ENCODE measurements around the gene GAS2L2.

Gene GAS2L2

DNA sequence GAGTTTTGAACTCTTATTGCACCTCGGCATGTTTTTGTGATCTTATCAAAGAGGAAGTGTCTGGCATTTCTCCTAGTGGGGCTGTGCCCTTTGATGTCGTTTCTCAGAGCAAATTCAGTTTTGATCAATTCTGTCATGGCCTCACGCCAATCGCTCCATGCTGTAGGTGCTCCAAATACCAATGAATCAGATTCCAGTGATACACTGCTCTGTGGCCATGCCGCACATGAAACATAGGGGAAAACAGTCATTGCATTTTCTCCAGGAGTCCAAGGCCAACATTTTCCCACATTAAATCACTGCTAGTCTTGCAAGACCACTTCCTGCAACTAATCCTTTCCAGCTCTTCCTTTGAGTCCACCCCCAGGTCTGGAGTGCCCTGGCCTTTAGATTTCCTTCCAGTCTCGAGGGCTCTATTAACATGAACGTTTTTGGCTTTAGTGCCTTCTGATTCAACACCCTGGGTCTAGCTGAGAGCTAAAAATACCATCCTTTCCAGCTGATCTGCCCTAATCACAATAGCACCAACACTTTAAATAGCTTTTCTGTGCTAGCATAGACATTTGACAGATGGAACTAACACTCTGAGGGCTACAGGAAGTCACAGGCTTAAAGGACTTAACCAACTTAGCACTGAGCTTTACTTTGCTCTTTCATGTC is 39.8 kb downstream of the GAS2L2 start:
- Histone ChIP-seq H3K36me3 (ENCODE audit: control insufficient read depth in 4 of 4, insufficient read depth in 4 of 4, low read length in 3 of 4) (peaks cover 21 to 68% (median 41%) of the 10 kb centered on the region in 4 experiments), H3K27ac (ENCODE audit: insufficient read depth in 1 of 2, low read depth in 1 of 2, low read length in 2 of 2, poor library complexity in 1 of 2, severe bottlenecking in 2 of 2) (no peak overlapping the region), H3K27me3 (replicated peaks in 2 of 5; ENCODE audit: control insufficient read depth in 4 of 5, insufficient read depth in 5 of 5, low read length in 4 of 5) (no peaks in the 10 kb centered on the region), H3K4me3 (ENCODE audit: control insufficient read depth in 1 of 7, extremely low read depth in 1 of 7, insufficient read depth in 4 of 7, low read depth in 2 of 7, low read length in 6 of 7) (no peak overlapping the region), H3K4me1 (ENCODE audit: control extremely low read depth in 1 of 4, control insufficient read depth in 4 of 4, insufficient read depth in 4 of 4, low read length in 3 of 4) (peaks cover 7 to 22% (median 14%) of the 10 kb centered on the region in 4 experiments), H3K9me3 (ENCODE audit: control extremely low read depth in 1 of 5, control insufficient read depth in 4 of 5, insufficient read depth in 2 of 5, low read depth in 1 of 5, low read length in 4 of 5) (no peaks in the 10 kb centered on the region)
- peak in 1 of 3 donors; percentile 23 for DNase-seq
- POLR2A ChIA-PET = interaction anchor here (0.6 kb wide), 1 partner anchor 128 kb away, joined by 5 read pairs; no protein-coding TSS in a partner anchor
- WGBS (ENCODE audit: insufficient coverage) = 41% methylated on average over 7 of the region's 7 CpGs
- CTCF ChIA-PET = interaction anchor here (1.0 to 1.6 kb wide), 3 partner anchors 9 to 567 kb away, joined by 3 to 5 read pairs (median 4); no protein-coding TSS in a partner anchor

DNA sequence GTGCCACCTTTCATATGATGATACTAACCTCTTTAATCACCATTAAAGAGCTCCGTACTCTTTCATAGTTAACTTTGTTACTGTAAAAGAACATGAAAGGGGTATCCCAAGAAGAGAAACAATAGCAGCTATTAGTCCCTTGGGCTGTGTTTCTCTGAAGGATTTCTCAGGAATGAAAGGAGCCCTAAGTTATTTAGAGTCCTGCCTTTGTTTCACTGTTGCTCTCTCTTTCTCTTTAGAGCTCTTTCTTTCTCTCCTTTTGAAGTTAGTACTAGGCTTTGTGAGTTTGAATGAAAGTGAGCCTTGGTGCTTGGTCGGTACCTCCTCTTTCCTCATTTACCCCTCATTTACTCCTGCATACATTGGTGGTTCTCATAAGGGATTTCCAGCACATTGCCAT is 42.1 kb downstream of the GAS2L2 start:
- H3K27me3 ChIP-seq (replicated peaks in 2 of 5; ENCODE audit: control insufficient read depth in 4 of 5, insufficient read depth in 5 of 5, low read length in 4 of 5) = no peaks in the 10 kb centered on the region
- no CpG with 5 or more reads among the region's 2 CpGs for WGBS (ENCODE audit: insufficient coverage)

DNA sequence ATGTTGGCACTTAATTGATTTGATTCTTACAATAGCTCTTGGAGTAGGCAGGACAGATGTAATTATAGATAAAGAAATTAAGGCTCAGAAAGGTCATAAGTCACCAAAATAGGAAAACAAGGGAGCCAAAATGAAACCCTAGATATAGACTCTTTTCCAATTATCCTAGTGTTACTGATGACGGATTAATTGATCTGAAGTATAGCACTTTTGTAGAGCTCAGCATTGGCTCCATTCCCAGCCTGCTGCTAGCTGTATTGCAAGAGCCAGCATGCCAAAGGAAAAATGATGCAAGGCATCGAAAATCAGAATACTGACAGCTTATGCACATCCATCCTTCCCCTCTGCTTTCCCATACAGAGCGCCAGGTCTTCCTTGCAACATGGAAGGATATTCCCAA is 43.2 kb downstream of the GAS2L2 start:
- Histone ChIP-seq H3K9me3 (ENCODE audit: control extremely low read depth in 1 of 5, control insufficient read depth in 4 of 5, insufficient read depth in 2 of 5, low read depth in 1 of 5, low read length in 4 of 5) (no peaks in the 10 kb centered on the region), H3K27ac (ENCODE audit: insufficient read depth in 1 of 2, low read depth in 1 of 2, low read length in 2 of 2, poor library complexity in 1 of 2, severe bottlenecking in 2 of 2) (no peak overlapping the region), H3K36me3 (ENCODE audit: control insufficient read depth in 4 of 4, insufficient read depth in 4 of 4, low read length in 3 of 4) (peaks cover 8 to 36% (median 22%) of the 10 kb centered on the region in 4 experiments), H3K4me3 (ENCODE audit: control insufficient read depth in 1 of 7, extremely low read depth in 1 of 7, insufficient read depth in 4 of 7, low read depth in 2 of 7, low read length in 6 of 7) (no peak overlapping the region), H3K27me3 (replicated peaks in 2 of 5; ENCODE audit: control insufficient read depth in 4 of 5, insufficient read depth in 5 of 5, low read length in 4 of 5) (no peaks in the 10 kb centered on the region), H3K4me1 (ENCODE audit: control extremely low read depth in 1 of 4, control insufficient read depth in 4 of 4, insufficient read depth in 4 of 4, low read length in 3 of 4) (peaks cover 7 to 25% (median 14%) of the 10 kb centered on the region in 4 experiments)
- CTCF ChIA-PET = interaction anchor here (1.1 to 2.2 kb wide), 3 partner anchors 14 to 55 kb away, joined by 3 to 5 read pairs (median 4); no protein-coding TSS in a partner anchor
- POLR2A ChIA-PET = no interaction called here
- WGBS (ENCODE audit: insufficient coverage) = 100% methylated on average over 2 of the region's 3 CpGs
- no peak for DNase-seq

More for the DNA sequence above, 42.1 kb downstream of the GAS2L2 start:
- H3K36me3 ChIP-seq (ENCODE audit: control insufficient read depth in 4 of 4, insufficient read depth in 4 of 4, low read length in 3 of 4) = peaks cover 8 to 47% (median 26%) of the 10 kb centered on the region in 4 experiments
- no peak overlapping the region for H3K27ac ChIP-seq (ENCODE audit: insufficient read depth in 1 of 2, low read depth in 1 of 2, low read length in 2 of 2, poor library complexity in 1 of 2, severe bottlenecking in 2 of 2)
- H3K4me3 ChIP-seq (ENCODE audit: control insufficient read depth in 1 of 7, extremely low read depth in 1 of 7, insufficient read depth in 4 of 7, low read depth in 2 of 7, low read length in 6 of 7) = no peak overlapping the region
- DNase-seq = no peak
- no peaks in the 10 kb centered on the region for H3K9me3 ChIP-seq (ENCODE audit: control extremely low read depth in 1 of 5, control insufficient read depth in 4 of 5, insufficient read depth in 2 of 5, low read depth in 1 of 5, low read length in 4 of 5)
- ChIA-PET POLR2A (no interaction called here), CTCF (interaction anchor here (0.9 to 2.2 kb wide), 3 partner anchors 15 to 97 kb away, joined by 3 to 5 read pairs (median 3); no protein-coding TSS in a partner anchor)
- peaks cover 7 to 25% (median 14%) of the 10 kb centered on the region in 4 experiments for H3K4me1 ChIP-seq (ENCODE audit: control extremely low read depth in 1 of 4, control insufficient read depth in 4 of 4, insufficient read depth in 4 of 4, low read length in 3 of 4)

DNA sequence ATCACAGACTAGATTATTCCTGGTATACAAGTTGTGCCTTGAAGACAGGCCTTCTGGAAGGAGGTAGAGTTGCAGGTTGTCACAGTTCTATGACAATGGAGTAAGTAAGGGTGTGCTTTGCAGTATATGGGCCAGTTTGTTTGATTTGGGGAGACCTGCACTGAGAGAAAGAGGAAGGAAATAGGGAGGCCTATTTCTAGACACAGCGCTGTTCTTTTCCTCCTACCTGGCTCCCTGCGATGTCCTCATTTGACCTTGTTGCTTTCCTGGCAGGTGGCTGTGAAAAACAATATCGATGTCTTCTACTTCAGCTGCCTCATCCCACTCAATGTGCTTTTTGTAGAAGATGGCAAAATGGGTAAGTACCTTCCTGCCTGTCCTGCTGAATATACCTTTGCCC is 44.1 kb downstream of the GAS2L2 start:
- peak in 2 of 3 donors; percentile 25 to 42 for DNase-seq
- CTCF ChIA-PET = interaction anchor here (1.1 to 1.7 kb wide), 4 partner anchors 16 to 96 kb away, joined by 3 to 4 read pairs (median 3); no protein-coding TSS in a partner anchor
- Histone ChIP-seq H3K36me3 (ENCODE audit: control insufficient read depth in 4 of 4, insufficient read depth in 4 of 4, low read length in 3 of 4) (peaks cover 8 to 31% (median 21%) of the 10 kb centered on the region in 4 experiments), H3K4me1 (ENCODE audit: control extremely low read depth in 1 of 4, control insufficient read depth in 4 of 4, insufficient read depth in 4 of 4, low read length in 3 of 4) (peaks cover 7 to 25% (median 14%) of the 10 kb centered on the region in 4 experiments), H3K9me3 (ENCODE audit: control extremely low read depth in 1 of 5, control insufficient read depth in 4 of 5, insufficient read depth in 2 of 5, low read depth in 1 of 5, low read length in 4 of 5) (no peaks in the 10 kb centered on the region), H3K4me3 (ENCODE audit: control insufficient read depth in 1 of 7, extremely low read depth in 1 of 7, insufficient read depth in 4 of 7, low read depth in 2 of 7, low read length in 6 of 7) (peak overlapping the region in 1 of 7 experiments; percentile 15), H3K27me3 (replicated peaks in 2 of 5; ENCODE audit: control insufficient read depth in 4 of 5, insufficient read depth in 5 of 5, low read length in 4 of 5) (no peaks in the 10 kb centered on the region), H3K27ac (ENCODE audit: insufficient read depth in 1 of 2, low read depth in 1 of 2, low read length in 2 of 2, poor library complexity in 1 of 2, severe bottlenecking in 2 of 2) (no peak overlapping the region)
- POLR2A ChIA-PET = interaction anchor here (0.6 to 0.9 kb wide), 2 partner anchors 30 to 166 kb away, joined by 3 to 10 read pairs; no protein-coding TSS in a partner anchor
- WGBS (ENCODE audit: insufficient coverage) = 0% methylated on average over 2 of the region's 3 CpGs

DNA sequence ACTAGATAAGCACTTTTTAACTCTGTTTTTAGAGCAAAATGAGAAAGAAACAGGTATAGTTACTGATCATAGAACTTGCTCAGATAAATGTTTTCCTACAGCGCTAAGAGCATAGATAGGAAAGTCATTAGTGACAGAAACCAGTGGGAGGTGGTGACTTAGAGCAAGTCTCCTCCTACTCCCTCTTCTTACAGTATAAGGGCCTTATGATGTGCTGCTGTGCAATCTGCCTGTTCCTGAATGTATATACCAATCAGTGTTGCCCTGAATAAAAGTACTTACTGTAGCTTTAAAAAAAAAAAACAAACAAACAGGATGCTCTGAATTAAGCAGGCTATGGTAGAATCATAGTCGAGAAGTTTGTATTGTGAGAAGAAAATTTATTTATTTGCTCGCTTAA is 44.9 kb downstream of the GAS2L2 start:
- H3K4me1 ChIP-seq (ENCODE audit: control extremely low read depth in 1 of 4, control insufficient read depth in 4 of 4, insufficient read depth in 4 of 4, low read length in 3 of 4) = peaks cover 7 to 22% (median 12%) of the 10 kb centered on the region in 4 experiments
- H3K9me3 ChIP-seq (ENCODE audit: control extremely low read depth in 1 of 5, control insufficient read depth in 4 of 5, insufficient read depth in 2 of 5, low read depth in 1 of 5, low read length in 4 of 5) = no peaks in the 10 kb centered on the region
- WGBS (ENCODE audit: insufficient coverage) = 100% methylated on average over 1 of the region's 3 CpGs
- H3K27ac ChIP-seq (ENCODE audit: insufficient read depth in 1 of 2, low read depth in 1 of 2, low read length in 2 of 2, poor library complexity in 1 of 2, severe bottlenecking in 2 of 2) = no peak overlapping the region
- H3K27me3 ChIP-seq (replicated peaks in 2 of 5; ENCODE audit: control insufficient read depth in 4 of 5, insufficient read depth in 5 of 5, low read length in 4 of 5) = no peaks in the 10 kb centered on the region
- peaks cover 8 to 26% (median 18%) of the 10 kb centered on the region in 4 experiments for H3K36me3 ChIP-seq (ENCODE audit: control insufficient read depth in 4 of 4, insufficient read depth in 4 of 4, low read length in 3 of 4)
- POLR2A ChIA-PET = no interaction called here
- CTCF ChIA-PET = interaction anchor here (1.2 kb wide), 2 partner anchors 39 to 95 kb away, joined by 3 read pairs; no protein-coding TSS in a partner anchor
- DNase-seq = no peak
- H3K4me3 ChIP-seq (ENCODE audit: control insufficient read depth in 1 of 7, extremely low read depth in 1 of 7, insufficient read depth in 4 of 7, low read depth in 2 of 7, low read length in 6 of 7) = no peak overlapping the region

DNA sequence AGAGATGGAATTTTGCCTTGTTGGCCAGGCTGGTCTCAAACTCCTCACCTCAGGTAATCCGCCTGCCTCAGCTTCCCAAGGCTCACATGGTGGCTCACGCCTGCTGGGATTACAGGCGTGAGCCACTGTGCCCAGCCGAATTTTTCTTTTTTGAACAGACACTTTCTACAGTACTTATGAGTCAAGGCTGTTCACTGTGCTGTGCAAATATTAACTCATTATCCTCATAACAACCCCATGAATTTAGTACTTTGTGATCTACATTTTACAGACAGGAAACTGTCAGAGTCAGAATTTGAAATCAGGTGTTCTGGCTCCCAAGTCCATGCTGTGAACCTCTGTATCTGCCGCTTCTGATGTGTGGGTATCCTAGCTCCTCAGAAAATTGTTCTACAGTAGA is 47.3 kb downstream of the GAS2L2 start:
- Histone ChIP-seq H3K4me1 (ENCODE audit: control extremely low read depth in 1 of 4, control insufficient read depth in 4 of 4, insufficient read depth in 4 of 4, low read length in 3 of 4) (peaks cover 5 to 15% (median 9%) of the 10 kb centered on the region in 4 experiments), H3K27me3 (replicated peaks in 2 of 5; ENCODE audit: control insufficient read depth in 4 of 5, insufficient read depth in 5 of 5, low read length in 4 of 5) (no peaks in the 10 kb centered on the region), H3K9me3 (ENCODE audit: control extremely low read depth in 1 of 5, control insufficient read depth in 4 of 5, insufficient read depth in 2 of 5, low read depth in 1 of 5, low read length in 4 of 5) (no peaks in the 10 kb centered on the region), H3K4me3 (ENCODE audit: control insufficient read depth in 1 of 7, extremely low read depth in 1 of 7, insufficient read depth in 4 of 7, low read depth in 2 of 7, low read length in 6 of 7) (no peak overlapping the region), H3K36me3 (ENCODE audit: control insufficient read depth in 4 of 4, insufficient read depth in 4 of 4, low read length in 3 of 4) (peaks cover 3 to 16% (median 12%) of the 10 kb centered on the region in 4 experiments), H3K27ac (ENCODE audit: insufficient read depth in 1 of 2, low read depth in 1 of 2, low read length in 2 of 2, poor library complexity in 1 of 2, severe bottlenecking in 2 of 2) (no peak overlapping the region)
- DNase-seq = no peak
- POLR2A ChIA-PET = no interaction called here
- CTCF ChIA-PET = interaction anchor here (1.1 kb wide), 1 partner anchor 10 kb away, joined by 5 read pairs; no protein-coding TSS in a partner anchor
- WGBS (ENCODE audit: insufficient coverage) = 71% methylated on average over 5 of the region's 5 CpGs

DNA sequence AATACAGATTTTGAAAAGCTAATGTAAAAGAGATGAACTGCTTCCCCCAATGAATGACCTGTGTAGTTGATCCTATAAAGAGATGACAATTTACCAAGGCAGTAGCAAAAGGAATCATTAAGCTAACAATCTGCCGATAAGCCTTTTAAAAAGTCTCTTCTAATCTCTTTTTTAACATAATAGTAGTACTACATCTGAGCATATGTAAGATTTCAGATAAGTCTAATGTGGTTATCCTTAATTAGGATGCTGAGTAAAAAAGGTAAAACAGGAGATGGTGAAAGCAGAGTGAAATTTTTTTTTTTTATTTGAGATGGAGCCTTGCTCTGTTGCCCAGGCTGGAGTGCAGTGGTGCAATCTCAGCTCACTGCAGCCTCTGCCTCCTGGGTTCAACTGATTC is 47.8 kb downstream of the GAS2L2 start:
- WGBS (ENCODE audit: insufficient coverage) = no CpG with 5 or more reads among the region's 1 CpG
- no peaks in the 10 kb centered on the region for H3K27me3 ChIP-seq (replicated peaks in 2 of 5; ENCODE audit: control insufficient read depth in 4 of 5, insufficient read depth in 5 of 5, low read length in 4 of 5)
- peaks cover 5 to 15% (median 9%) of the 10 kb centered on the region in 4 experiments for H3K4me1 ChIP-seq (ENCODE audit: control extremely low read depth in 1 of 4, control insufficient read depth in 4 of 4, insufficient read depth in 4 of 4, low read length in 3 of 4)
- ChIA-PET POLR2A (no interaction called here), CTCF (interaction anchor here (1.1 kb wide), 1 partner anchor 10 kb away, joined by 5 read pairs; no protein-coding TSS in a partner anchor)
- H3K27ac ChIP-seq (ENCODE audit: insufficient read depth in 1 of 2, low read depth in 1 of 2, low read length in 2 of 2, poor library complexity in 1 of 2, severe bottlenecking in 2 of 2) = no peak overlapping the region
- H3K36me3 ChIP-seq (ENCODE audit: control insufficient read depth in 4 of 4, insufficient read depth in 4 of 4, low read length in 3 of 4) = peaks cover 3 to 15% (median 10%) of the 10 kb centered on the region in 4 experiments
- no peaks in the 10 kb centered on the region for H3K9me3 ChIP-seq (ENCODE audit: control extremely low read depth in 1 of 5, control insufficient read depth in 4 of 5, insufficient read depth in 2 of 5, low read depth in 1 of 5, low read length in 4 of 5)
- H3K4me3 ChIP-seq (ENCODE audit: control insufficient read depth in 1 of 7, extremely low read depth in 1 of 7, insufficient read depth in 4 of 7, low read depth in 2 of 7, low read length in 6 of 7) = no peak overlapping the region
- DNase-seq = no peak

All from common myeloid progenitor, CD34-positive (primary cell).